ENCODE data around the gene FPGT.

The FPGT gene

DNA sequence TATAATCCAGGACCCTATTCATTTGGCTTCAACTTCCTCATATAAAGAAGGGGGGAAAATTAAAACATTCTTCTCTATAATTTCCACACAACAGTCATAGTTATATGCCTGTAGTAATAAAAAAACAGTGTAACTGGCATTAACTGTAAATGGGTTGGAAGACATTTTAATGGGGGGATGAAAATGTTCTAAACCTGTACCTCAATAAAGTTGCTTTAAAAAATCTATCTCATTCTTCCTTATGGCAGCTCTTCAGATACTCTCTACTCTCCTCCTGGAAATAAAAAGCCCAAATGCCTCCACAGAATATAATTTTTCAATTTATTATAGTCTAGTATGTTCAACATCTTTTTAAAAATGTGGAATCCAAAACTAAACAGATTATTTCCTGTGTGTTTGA lies 2.7 kb upstream of the FPGT start:
- H3K4me3 ChIP-seq (replicated peaks; ENCODE audit: low read depth, low read length), result no peak overlapping the region
- no peak for DNase-seq (ENCODE audit: extremely low read depth, low read depth)
- TF ChIP-seq, protein P1, sequence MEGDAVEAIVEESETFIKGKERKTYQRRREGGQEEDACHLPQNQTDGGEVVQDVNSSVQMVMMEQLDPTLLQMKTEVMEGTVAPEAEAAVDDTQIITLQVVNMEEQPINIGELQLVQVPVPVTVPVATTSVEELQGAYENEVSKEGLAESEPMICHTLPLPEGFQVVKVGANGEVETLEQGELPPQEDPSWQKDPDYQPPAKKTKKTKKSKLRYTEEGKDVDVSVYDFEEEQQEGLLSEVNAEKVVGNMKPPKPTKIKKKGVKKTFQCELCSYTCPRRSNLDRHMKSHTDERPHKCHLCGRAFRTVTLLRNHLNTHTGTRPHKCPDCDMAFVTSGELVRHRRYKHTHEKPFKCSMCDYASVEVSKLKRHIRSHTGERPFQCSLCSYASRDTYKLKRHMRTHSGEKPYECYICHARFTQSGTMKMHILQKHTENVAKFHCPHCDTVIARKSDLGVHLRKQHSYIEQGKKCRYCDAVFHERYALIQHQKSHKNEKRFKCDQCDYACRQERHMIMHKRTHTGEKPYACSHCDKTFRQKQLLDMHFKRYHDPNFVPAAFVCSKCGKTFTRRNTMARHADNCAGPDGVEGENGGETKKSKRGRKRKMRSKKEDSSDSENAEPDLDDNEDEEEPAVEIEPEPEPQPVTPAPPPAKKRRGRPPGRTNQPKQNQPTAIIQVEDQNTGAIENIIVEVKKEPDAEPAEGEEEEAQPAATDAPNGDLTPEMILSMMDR (IDR thresholded peaks at IDR 0.05; ENCODE audit: low read depth, low read length, missing control alignments), result no peak

DNA sequence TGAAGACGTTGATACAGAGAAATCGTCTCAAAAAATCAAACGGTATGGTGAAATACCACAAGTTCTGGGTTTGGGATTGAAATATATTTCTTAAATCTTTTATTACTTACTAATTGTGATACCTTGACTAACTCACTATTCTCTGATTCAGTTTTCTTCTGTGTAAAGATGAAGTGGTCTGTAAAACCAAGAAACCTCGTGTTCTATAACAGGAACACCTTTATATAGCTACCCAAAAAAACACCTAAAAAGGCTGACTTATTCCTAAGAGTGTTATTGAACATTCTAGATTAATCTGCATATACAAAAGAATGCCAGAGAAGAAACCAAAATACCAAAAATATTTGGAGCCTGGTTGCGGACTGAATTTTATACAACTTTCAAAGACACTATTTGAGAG lies 787 bp upstream of the FPGT start:
- peak overlapping the region; percentile 56 for H3K4me3 ChIP-seq (replicated peaks; ENCODE audit: low read depth, low read length)
- no peak for DNase-seq (ENCODE audit: extremely low read depth, low read depth)

DNA sequence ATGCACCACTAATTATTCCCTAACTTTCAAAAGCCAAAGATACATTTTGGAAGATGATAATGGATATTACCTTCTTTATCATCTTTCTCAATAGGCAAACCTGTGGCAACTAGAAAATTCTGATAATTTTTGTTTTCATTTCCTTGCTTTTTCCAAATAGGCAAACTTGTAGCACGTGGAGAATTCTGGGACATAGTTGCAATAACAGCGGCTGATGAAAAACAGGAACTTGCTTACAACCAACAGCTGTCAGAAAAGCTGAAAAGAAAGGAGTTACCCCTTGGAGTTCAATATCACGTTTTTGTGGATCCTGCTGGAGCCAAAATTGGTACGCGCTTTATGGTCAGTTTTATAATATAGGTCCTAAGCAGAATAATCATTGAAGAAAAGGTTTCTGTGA lies 1.5 kb downstream of the FPGT start:
- no peak for DNase-seq (ENCODE audit: extremely low read depth, low read depth)
- TF ChIP-seq, protein P1 (IDR thresholded peaks at IDR 0.05; ENCODE audit: low read depth, low read length, missing control alignments), result no peak
- H3K4me3 ChIP-seq (replicated peaks; ENCODE audit: low read depth, low read length), result no peak overlapping the region

More for the DNA sequence above, 787 bp upstream of the FPGT start:
- TF ChIP-seq, protein P1 (IDR thresholded peaks at IDR 0.05; ENCODE audit: low read depth, low read length, missing control alignments), result no peak

DNA sequence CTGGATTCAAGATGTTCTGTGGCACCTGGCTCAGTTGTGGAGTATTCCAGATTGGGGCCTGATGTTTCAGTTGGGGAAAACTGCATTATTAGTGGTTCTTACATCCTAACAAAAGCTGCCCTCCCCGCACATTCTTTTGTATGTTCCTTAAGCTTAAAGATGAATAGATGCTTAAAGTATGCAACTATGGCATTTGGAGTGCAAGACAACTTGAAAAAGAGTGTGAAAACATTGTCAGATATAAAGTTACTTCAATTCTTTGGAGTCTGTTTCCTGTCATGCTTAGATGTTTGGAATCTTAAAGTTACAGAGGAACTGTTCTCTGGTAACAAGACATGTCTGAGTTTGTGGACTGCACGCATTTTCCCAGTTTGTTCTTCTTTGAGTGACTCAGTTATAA lies 7.2 kb downstream of the FPGT start:
- no peak for DNase-seq (ENCODE audit: extremely low read depth, low read depth)
- TF ChIP-seq, protein P1 (IDR thresholded peaks at IDR 0.05; ENCODE audit: low read depth, low read length, missing control alignments), result no peak
- no peak overlapping the region for H3K4me3 ChIP-seq (replicated peaks; ENCODE audit: low read depth, low read length)

DNA sequence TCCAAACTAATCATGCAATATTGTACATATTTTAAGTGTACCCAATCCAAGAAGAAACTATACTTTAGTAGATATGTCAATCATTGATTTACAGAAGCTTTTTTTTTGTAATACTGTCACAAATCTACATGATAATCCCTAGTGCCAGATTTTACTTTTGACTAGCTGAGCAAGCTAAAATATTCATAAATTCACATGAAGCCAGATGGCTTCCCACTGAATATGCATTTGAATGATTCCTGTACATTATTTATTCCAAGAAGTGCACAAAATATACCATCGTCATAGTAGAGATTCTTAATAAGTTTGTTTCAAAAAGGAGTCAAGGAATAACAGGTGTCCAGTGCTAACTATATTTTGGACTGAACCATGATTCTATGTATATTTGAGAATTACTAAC lies 17.2 kb downstream of the FPGT start:
- no peak overlapping the region for H3K4me3 ChIP-seq (replicated peaks; ENCODE audit: low read depth, low read length)
- no peak for DNase-seq (ENCODE audit: extremely low read depth, low read depth)
- TF ChIP-seq, protein P1 (IDR thresholded peaks at IDR 0.05; ENCODE audit: low read depth, low read length, missing control alignments), result no peak

DNA sequence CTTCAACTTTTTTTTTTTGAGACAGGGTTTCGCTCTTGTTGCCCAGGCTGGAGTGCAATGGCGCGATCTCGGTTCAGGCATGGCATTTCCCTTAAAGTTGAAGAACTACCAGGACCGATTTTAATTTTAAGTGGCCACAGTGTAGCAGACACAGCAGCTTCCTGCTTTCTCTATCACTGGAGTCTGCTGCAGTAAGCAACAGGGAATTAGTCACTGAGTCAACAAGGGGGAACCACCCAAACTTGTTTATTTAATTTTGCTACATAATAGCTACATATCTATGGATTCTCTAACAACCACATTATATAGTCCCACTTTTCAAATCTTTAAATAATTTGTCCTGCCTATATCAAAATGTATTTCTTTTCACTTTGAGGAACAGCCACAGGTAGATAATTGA lies 24.7 kb downstream of the FPGT start:
- H3K4me3 ChIP-seq (replicated peaks; ENCODE audit: low read depth, low read length), result no peak overlapping the region
- DNase-seq (ENCODE audit: extremely low read depth, low read depth), result no peak

DNA sequence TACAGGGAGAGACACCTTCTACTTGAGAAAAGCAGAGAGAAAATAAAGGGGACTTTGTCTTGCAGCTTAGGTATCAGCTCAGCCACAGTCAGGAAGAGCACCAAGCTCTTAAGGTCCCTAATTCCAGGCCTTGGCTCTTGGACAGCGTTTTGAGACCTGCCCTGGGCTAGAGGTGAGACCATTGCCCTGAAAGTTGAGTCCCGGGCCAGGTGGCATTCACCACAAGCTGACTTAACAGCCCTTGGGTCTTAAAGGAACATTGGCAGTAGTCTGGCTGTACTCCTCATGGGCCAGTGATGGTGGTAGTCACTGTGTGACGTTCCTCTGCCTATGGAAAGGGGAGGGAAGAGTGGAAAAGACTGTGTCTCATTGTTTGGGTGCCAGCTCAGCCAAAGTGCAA lies 25.4 kb downstream of the FPGT start:
- TF ChIP-seq, protein P1 (IDR thresholded peaks at IDR 0.05; ENCODE audit: low read depth, low read length, missing control alignments), result no peak
- H3K4me3 ChIP-seq (replicated peaks; ENCODE audit: low read depth, low read length), result no peak overlapping the region

More for the DNA sequence above, 24.7 kb downstream of the FPGT start:
- TF ChIP-seq, protein P1 (IDR thresholded peaks at IDR 0.05; ENCODE audit: low read depth, low read length, missing control alignments), result no peak

More for the DNA sequence above, 25.4 kb downstream of the FPGT start:
- no peak for DNase-seq (ENCODE audit: extremely low read depth, low read depth)

Measured in HFF-Myc (cell line).